DOHH2 (cell line): Measurements from ENCODE around the gene SUMO4.

Source experiments
- CTCF ChIP-seq: fragments of 200-600 bp; sonication (generic); IDR thresholded peaks from one replicate; pipeline ENCODE4 v1.5.1; 2014; ENCODE audit warnings: antibody characterized with exemption, mild to moderate bottlenecking, low read depth, low read length; ENCODE audit not compliant: poor library complexity, severe bottlenecking
- EZH2phosphoT487 ChIP-seq: fragments of 200-600 bp; sonication (generic); IDR thresholded peaks from 2 replicates; pipeline ENCODE4 v1.6.1; 2017; ENCODE audit warnings: borderline replicate concordance, mild to moderate bottlenecking, antibody characterized with exemption, low read length, moderate library complexity, mixed read lengths

GRCh38 chr6:149400050-149400449, at the start of gene SUMO4:
- TF ChIP-seq CTCF (no peak), EZH2phosphoT487 (no peak)
